Keratinocyte (primary cell): ENCODE measurements around the gene NPSR1.
"Not testable (repeated sequence)": the region's sequence is repeated elsewhere in the genome, so short reads cannot be mapped to it uniquely, and the experiment has no call there.

Experiments
- EZH2 ChIP-seq: IDR thresholded peaks from one replicate; pipeline ENCODE4 v1.6.1; 2012; ENCODE audit warnings: inconsistent platforms, mild to moderate bottlenecking, low read length, moderate library complexity
- TF ChIP-seq, protein P1 (sequence below), 3 experiments: IDR thresholded peaks in 1 of 3; conservative IDR thresholded peaks in 1 of 3; optimal IDR thresholded peaks in 1 of 3; 2 replicates in 2 of 3; 3 replicates in 1 of 3; pipeline versions ENCODE3 to v1.5.1; 2011; ENCODE audit warnings: low read length in 3 of 3, mild to moderate bottlenecking in 3 of 3, moderate library complexity in 2 of 3, control low read depth in 1 of 3, inconsistent platforms in 1 of 3; ENCODE audit not compliant: insufficient read depth in 2 of 3; ENCODE audit errors: extremely low read depth in 1 of 3

GRCh38 chr7:34868602-34869001, 210.6 kb downstream of the NPSR1 start:
- TF ChIP-seq, protein P1, sequence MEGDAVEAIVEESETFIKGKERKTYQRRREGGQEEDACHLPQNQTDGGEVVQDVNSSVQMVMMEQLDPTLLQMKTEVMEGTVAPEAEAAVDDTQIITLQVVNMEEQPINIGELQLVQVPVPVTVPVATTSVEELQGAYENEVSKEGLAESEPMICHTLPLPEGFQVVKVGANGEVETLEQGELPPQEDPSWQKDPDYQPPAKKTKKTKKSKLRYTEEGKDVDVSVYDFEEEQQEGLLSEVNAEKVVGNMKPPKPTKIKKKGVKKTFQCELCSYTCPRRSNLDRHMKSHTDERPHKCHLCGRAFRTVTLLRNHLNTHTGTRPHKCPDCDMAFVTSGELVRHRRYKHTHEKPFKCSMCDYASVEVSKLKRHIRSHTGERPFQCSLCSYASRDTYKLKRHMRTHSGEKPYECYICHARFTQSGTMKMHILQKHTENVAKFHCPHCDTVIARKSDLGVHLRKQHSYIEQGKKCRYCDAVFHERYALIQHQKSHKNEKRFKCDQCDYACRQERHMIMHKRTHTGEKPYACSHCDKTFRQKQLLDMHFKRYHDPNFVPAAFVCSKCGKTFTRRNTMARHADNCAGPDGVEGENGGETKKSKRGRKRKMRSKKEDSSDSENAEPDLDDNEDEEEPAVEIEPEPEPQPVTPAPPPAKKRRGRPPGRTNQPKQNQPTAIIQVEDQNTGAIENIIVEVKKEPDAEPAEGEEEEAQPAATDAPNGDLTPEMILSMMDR (optimal IDR thresholded peaks at IDR 0.05 in 1 of 3, IDR thresholded peaks at IDR 0.05 in 1 of 3, conservative IDR thresholded peaks at IDR 0.05 in 1 of 3; ENCODE audit: extremely low read depth in 1 of 3, insufficient read depth in 2 of 3, low read length in 3 of 3), result not testable (repeated sequence)
- TF ChIP-seq EZH2, result not testable (repeated sequence)
